ENCODE results near the gene TXNRD3.

TXNRD3 gene

DNA sequence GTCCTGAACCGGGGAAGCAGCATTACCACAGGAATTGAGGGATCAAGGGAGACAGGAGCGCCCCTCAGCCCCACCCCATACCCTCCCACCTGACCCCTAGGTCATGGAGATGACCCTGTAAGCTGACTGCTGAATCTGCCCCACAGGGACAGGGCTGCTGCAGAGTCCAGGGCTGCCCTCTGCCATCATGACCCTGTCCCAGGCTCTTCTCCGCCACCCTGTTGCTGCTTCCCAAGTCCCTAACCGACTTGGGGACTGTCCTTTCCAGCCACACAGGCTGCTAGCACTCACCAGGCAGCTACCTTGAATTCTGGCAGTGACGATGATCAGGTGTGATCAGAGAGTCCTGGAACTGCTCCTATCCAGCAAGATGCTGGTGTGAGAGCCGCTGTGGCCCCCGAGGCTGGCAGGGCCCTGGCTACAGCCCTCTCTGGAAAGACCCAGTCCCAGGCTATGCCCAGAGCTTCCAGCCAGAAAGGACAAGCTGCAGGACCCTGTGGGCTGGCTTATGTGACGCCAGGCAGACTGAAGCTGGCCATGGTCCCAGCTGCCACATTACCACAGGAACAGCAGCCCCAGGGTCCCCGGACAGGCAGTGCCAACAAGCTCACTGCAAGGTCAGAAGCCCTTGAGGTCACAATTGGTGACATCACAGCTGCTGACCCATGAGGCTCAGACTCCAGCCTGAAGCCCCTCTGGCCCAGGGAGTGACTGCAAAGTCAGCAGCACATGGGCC lies 96.4 kb downstream of the TXNRD3 start, which contains the start of gene C3orf22:
TSS of gene C3orf22 (minus strand) at position 597 of the 736 bp plus-strand sequence. CDS start 5,542 bp downstream, outside the sequence.
- Histone ChIP-seq H3K4me3 (no peak within 1 kb of the TSS), H3K36me3 (ENCODE audit: insufficient read depth, low read length) (no peaks in the 10 kb centered on the region), H3K9me3 (ENCODE audit: low read depth, low read length) (0 out of 2 replicates have a peak, but pooled peaks cover 3% of the 10 kb centered on the region), H3K27ac (no peak within 1 kb of the TSS), H3K9ac (ENCODE audit: insufficient read length) (no peak within 1 kb of the TSS)
- no peak for DNase-seq (ENCODE audit: low read depth, low spot score)
- TF ChIP-seq POLR2AphosphoS5 (IDR thresholded peaks at IDR 0.05; ENCODE audit: borderline replicate concordance, low read depth, low read length) (no peak), FOXP2 (optimal IDR thresholded peaks at IDR 0.05; ENCODE audit: control extremely low read depth, extremely low read length, insufficient read depth) (no peak), EZH2 (IDR thresholded peaks at IDR 0.05) (no peak)

DNA sequence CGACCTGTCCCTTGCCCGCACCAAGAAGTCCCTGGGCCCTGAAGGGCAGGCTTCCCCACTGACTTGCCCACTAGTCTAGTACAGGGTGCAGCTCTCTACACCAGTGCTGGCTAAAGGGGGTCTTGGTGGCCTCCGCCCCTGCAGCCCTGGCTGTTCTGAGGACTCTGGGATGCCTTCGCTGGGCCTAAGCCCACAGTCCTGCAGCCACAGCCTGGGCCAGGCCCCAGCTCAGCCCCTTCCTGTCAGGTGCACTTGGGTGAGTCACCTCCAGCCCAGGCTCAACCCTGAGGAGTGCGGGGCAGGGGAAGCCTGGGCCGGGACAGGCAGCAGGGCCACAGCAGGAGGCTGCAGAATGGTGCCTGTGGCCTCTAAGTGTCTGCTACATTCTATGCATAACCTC lies 97.2 kb downstream of the TXNRD3 start:
- 0 out of 2 replicates have a peak, but pooled peaks cover 2% of the 10 kb centered on the region for H3K9me3 ChIP-seq (ENCODE audit: low read depth, low read length)
- no peak overlapping the region for H3K4me3 ChIP-seq
- DNase-seq (ENCODE audit: low read depth, low spot score) = no peak
- no peak overlapping the region for H3K27ac ChIP-seq
- no peak for TF ChIP-seq FOXP2 (optimal IDR thresholded peaks at IDR 0.05; ENCODE audit: control extremely low read depth, extremely low read length, insufficient read depth)
- no peak for TF ChIP-seq POLR2AphosphoS5 (IDR thresholded peaks at IDR 0.05; ENCODE audit: borderline replicate concordance, low read depth, low read length)
- no peak for TF ChIP-seq EZH2 (IDR thresholded peaks at IDR 0.05)
- no peak overlapping the region for H3K9ac ChIP-seq (ENCODE audit: insufficient read length)
- H3K36me3 ChIP-seq (ENCODE audit: insufficient read depth, low read length) = no peaks in the 10 kb centered on the region

GRCh38 chr3:126557415-126557745 lies 97.5 kb downstream of the TXNRD3 start:
- TF ChIP-seq EZH2 (IDR thresholded peaks at IDR 0.05) (no peak), FOXP2 (optimal IDR thresholded peaks at IDR 0.05; ENCODE audit: control extremely low read depth, extremely low read length, insufficient read depth) (no peak), POLR2AphosphoS5 (IDR thresholded peaks at IDR 0.05; ENCODE audit: borderline replicate concordance, low read depth, low read length) (no peak)
- Histone ChIP-seq H3K36me3 (ENCODE audit: insufficient read depth, low read length) (no peaks in the 10 kb centered on the region), H3K9me3 (ENCODE audit: low read depth, low read length) (no peaks in the 10 kb centered on the region), H3K27ac (no peak overlapping the region), H3K9ac (ENCODE audit: insufficient read length) (no peak overlapping the region), H3K4me3 (no peak overlapping the region)
- no peak for DNase-seq (ENCODE audit: low read depth, low spot score)

All from SK-N-MC (cell line).